NB4 (cell line): ENCODE measurements around the gene CCDC54.

Experiments used
- DNase-seq: peaks from one replicate; pipeline ENCODE4 v3.0.0; 2010; ENCODE audit warnings: low read depth
- H3K4me3 ChIP-seq: one replicate; pipeline ENCODE4 v1.5.1; 2011; ENCODE audit warnings: mild to moderate bottlenecking, low read depth, low read length, moderate library complexity
- CTCF ChIP-seq: IDR thresholded peaks from one replicate; pipeline ENCODE4 v1.5.1; 2012; ENCODE audit warnings: low read depth, low read length
- MAX ChIP-seq: IDR thresholded peaks from 2 replicates; pipeline ENCODE4 v1.6.1; 2011; ENCODE audit warnings: low read depth, low read length
- MYC ChIP-seq: IDR thresholded peaks from 2 replicates; pipeline ENCODE4 v1.6.1; 2011; ENCODE audit warnings: low read depth, low read length
- POLR2A ChIP-seq: IDR thresholded peaks from 2 replicates; pipeline ENCODE4 v1.6.1; 2011; ENCODE audit warnings: mild to moderate bottlenecking; ENCODE audit not compliant: insufficient read length; ENCODE audit errors: extremely low read depth

Gene CCDC54

DNA sequence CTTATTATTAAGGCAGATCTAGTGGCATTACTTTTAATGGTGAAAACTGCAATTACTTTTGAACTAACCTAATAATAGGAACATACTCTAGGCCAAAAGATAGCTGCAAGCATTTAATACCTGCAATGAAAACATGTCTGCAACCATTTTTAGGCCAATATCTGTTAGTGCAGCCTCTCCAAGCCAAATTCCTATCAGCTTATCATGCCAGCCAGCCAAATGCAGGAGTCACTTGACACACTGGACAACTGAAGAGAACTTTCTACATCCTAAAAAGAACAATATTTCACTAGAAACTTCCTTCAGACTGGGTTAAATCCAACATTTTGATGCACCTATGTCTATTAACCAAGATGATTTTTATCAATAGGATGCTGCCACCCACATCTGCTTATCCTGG, 33.8 kb downstream of the CCDC54 start:
- DNase-seq: no peak
- TF ChIP-seq MYC (no peak), CTCF (no peak), POLR2A (no peak), MAX (no peak)
- no peak overlapping the region for H3K4me3 ChIP-seq

- H3K4me3 ChIP-seq: no peak overlapping the region
- no peak for DNase-seq
- TF ChIP-seq POLR2A (no peak), CTCF (no peak), MAX (no peak), MYC (no peak)
Observed at GRCh38 chr3:107411779-107412178, 34.5 kb downstream of the CCDC54 start.

- TF ChIP-seq POLR2A: no peak
- DNase-seq: no peak
Observed at GRCh38 chr3:107412376-107412775, 35.1 kb downstream of the CCDC54 start.

DNA sequence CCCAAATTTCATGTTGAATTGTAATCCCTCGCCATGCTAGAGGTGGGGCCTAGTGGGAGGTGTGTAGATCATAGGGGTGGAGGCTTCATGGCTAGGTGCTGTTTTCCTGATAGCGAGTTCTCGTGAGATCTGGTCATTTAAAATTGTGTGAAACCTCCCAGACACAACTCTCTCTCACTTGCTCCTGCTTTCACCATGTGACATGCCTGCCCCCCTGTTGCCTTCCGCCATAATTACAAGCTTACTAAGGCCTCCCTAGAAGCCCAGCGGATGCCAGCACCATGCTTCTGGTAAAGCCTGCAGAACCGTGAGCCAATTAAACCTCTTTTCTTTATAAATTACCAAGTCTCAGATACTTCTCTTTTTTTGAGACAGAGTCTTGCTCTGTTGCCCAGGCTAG, 36.0 kb downstream of the CCDC54 start:
- DNase-seq: no peak

More at GRCh38 chr3:107412376-107412775, 35.1 kb downstream of the CCDC54 start:
- H3K4me3 ChIP-seq: no peak overlapping the region

GRCh38 chr3:107414325-107414964, 37.2 kb downstream of the CCDC54 start:
- TF ChIP-seq POLR2A (no peak), MAX (no peak), CTCF (no peak), MYC (no peak)
- DNase-seq: no peak

More for the DNA sequence above, 36.0 kb downstream of the CCDC54 start:
- H3K4me3 ChIP-seq: no peak overlapping the region
- TF ChIP-seq MYC (no peak), POLR2A (no peak)

GRCh38 chr3:107416138-107416537, 38.9 kb downstream of the CCDC54 start:
- H3K4me3 ChIP-seq: no peak overlapping the region
- TF ChIP-seq CTCF (no peak), MAX (no peak), MYC (no peak), POLR2A (no peak)
- no peak for DNase-seq

More at GRCh38 chr3:107414325-107414964, 37.2 kb downstream of the CCDC54 start:
- H3K4me3 ChIP-seq: no peak overlapping the region

GRCh38 chr3:107416886-107417285, 39.6 kb downstream of the CCDC54 start:
- no peak overlapping the region for H3K4me3 ChIP-seq
- TF ChIP-seq CTCF (no peak), POLR2A (no peak)
- DNase-seq: no peak
